DOHH2 (cell line): ENCODE measurements around the gene NFKB2.

Experiments used
- H3F3A ChIP-seq: fragments of 200-600 bp; sonication (generic), shearing (Covaris generic); 2 replicates; pipeline ENCODE4 v1.6.0; 2016; ENCODE audit warnings: antibody characterized with exemption, mild to moderate bottlenecking; ENCODE audit not compliant: control insufficient read depth, insufficient read depth
- H3K27ac ChIP-seq: fragments of 200-600 bp; sonication (generic); 2 replicates; pipeline ENCODE4 v1.5.1; 2014; ENCODE audit warnings: low read depth, mild to moderate bottlenecking, low read length, moderate library complexity
- H3K27me3 ChIP-seq: fragments of 200-600 bp; sonication (generic); 2 replicates; pipeline ENCODE4 v1.6.1; 2014; ENCODE audit warnings: mild to moderate bottlenecking, low read length, mixed read lengths; ENCODE audit not compliant: control insufficient read depth
- H3K36me3 ChIP-seq: fragments of 200-600 bp; sonication (generic); 2 replicates; pipeline ENCODE4 v1.6.1; 2014; ENCODE audit warnings: mild to moderate bottlenecking, low read length, moderate library complexity, mixed read lengths; ENCODE audit not compliant: control insufficient read depth
- H3K4me1 ChIP-seq: fragments of 200-600 bp; sonication (generic); 2 replicates; pipeline ENCODE4 v1.6.1; 2014; ENCODE audit warnings: mild to moderate bottlenecking, low read length, mixed read lengths; ENCODE audit not compliant: control insufficient read depth
- H3K4me2 ChIP-seq: fragments of 200-600 bp; sonication (generic); 2 replicates; pipeline ENCODE4 v1.6.0; 2014; ENCODE audit warnings: mild to moderate bottlenecking, low read length, moderate library complexity
- H3K4me3 ChIP-seq: fragments of 200-600 bp; sonication (generic); 2 replicates; pipeline ENCODE4 v1.5.1; 2014; ENCODE audit warnings: mild to moderate bottlenecking, low read length, mixed read lengths
- H3K79me2 ChIP-seq: fragments of 200-600 bp; sonication (generic); 2 replicates; pipeline ENCODE4 v1.6.1; 2014; ENCODE audit warnings: mild to moderate bottlenecking, low read length, mixed read lengths; ENCODE audit not compliant: control insufficient read depth
- H3K9me2 ChIP-seq: fragments of 200-600 bp; sonication (generic); replicated peaks from 2 replicates; pipeline ENCODE4 v1.6.1; 2014; ENCODE audit warnings: mild to moderate bottlenecking, low read length, mixed read lengths; ENCODE audit not compliant: control insufficient read depth
- H3K9me3 ChIP-seq: fragments of 200-600 bp; sonication (generic); 2 replicates; pipeline ENCODE4 v1.6.1; 2014; ENCODE audit warnings: antibody characterized with exemption, low read length, mixed read lengths; ENCODE audit not compliant: control insufficient read depth, insufficient read depth
- H4K20me1 ChIP-seq: fragments of 200-600 bp; sonication (generic); 2 replicates; pipeline ENCODE4 v1.6.0; 2014; ENCODE audit warnings: low read depth, mild to moderate bottlenecking, antibody characterized with exemption, low read length, moderate library complexity; ENCODE audit not compliant: control insufficient read depth, insufficient read depth
- CTCF ChIP-seq: fragments of 200-600 bp; sonication (generic); IDR thresholded peaks from one replicate; pipeline ENCODE4 v1.5.1; 2014; ENCODE audit warnings: antibody characterized with exemption, mild to moderate bottlenecking, low read depth, low read length; ENCODE audit not compliant: poor library complexity, severe bottlenecking
- EZH2phosphoT487 ChIP-seq: fragments of 200-600 bp; sonication (generic); IDR thresholded peaks from 2 replicates; pipeline ENCODE4 v1.6.1; 2017; ENCODE audit warnings: borderline replicate concordance, mild to moderate bottlenecking, antibody characterized with exemption, low read length, moderate library complexity, mixed read lengths

NFKB2 gene

DNA sequence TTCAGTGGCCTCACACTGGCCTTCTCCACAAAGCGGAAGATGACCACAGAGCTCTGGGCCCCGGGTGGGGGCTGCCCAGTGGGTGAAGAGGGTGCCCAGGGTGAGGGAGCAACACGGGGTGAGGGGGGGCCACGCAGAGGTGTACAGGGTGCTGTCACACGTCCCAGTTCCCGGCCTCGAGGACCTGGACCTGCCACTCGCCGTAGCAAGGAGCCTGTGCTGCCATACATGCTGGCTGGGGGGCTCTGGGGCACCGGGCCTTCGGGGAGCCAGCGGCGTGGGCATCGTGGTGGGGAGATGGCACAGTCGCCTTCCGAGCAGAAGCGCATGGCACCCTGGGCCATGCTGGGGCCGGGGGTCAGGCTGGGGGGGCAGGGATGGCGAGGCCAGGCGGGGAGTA is 21.2 kb downstream of the NFKB2 start:
- peaks cover 4% of the 10 kb centered on the region for H3K79me2 ChIP-seq
- H3K4me1 ChIP-seq, result peaks cover 32% of the 10 kb centered on the region
- no peak overlapping the region for H3K4me2 ChIP-seq
- no peaks in the 10 kb centered on the region for H3K9me2 ChIP-seq
- no peak overlapping the region for H3K27ac ChIP-seq
- no peaks in the 10 kb centered on the region for H4K20me1 ChIP-seq
- peaks cover 10% of the 10 kb centered on the region for H3K27me3 ChIP-seq
- 0 out of 2 replicates have a peak, but pooled peaks cover 3% of the 10 kb centered on the region for H3F3A ChIP-seq
- no peaks in the 10 kb centered on the region for H3K9me3 ChIP-seq
- no peak overlapping the region for H3K4me3 ChIP-seq
- TF ChIP-seq CTCF (no peak), EZH2phosphoT487 (no peak)
- no peaks in the 10 kb centered on the region for H3K36me3 ChIP-seq

- H3K79me2 ChIP-seq, result peaks cover 21% of the 10 kb centered on the region
- H3K27ac ChIP-seq, result no peak within 1 kb of the TSS
- H3F3A ChIP-seq, result peaks cover 7% of the 10 kb centered on the region; the same call in 1 of the 2 replicates
- peaks cover 6% of the 10 kb centered on the region for H3K27me3 ChIP-seq
- no peak for TF ChIP-seq CTCF
- no peak for TF ChIP-seq EZH2phosphoT487
- peak within 1 kb of the TSS; percentile 93 for H3K4me2 ChIP-seq
- H3K4me1 ChIP-seq, result peaks cover 37% of the 10 kb centered on the region
- H3K4me3 ChIP-seq, result peak within 1 kb of the TSS; percentile 88
- peaks cover 10% of the 10 kb centered on the region for H3K36me3 ChIP-seq
- no peaks in the 10 kb centered on the region for H3K9me3 ChIP-seq
- no peaks in the 10 kb centered on the region for H4K20me1 ChIP-seq
- H3K9me2 ChIP-seq, result no peaks in the 10 kb centered on the region
Measured at GRCh38 chr10:102418622-102419268, 23.2 kb downstream of the NFKB2 start, which contains the start of gene PSD. Gene PSD (minus strand): TSS chr10:102418785. CDS start chr10:102417038, 1,747 bp downstream.

GRCh38 chr10:102419269-102420180 is 24.0 kb downstream of the NFKB2 start:
- no peaks in the 10 kb centered on the region for H3K9me3 ChIP-seq
- peak overlapping the region; percentile 93 for H3K4me2 ChIP-seq
- H3K36me3 ChIP-seq, result peaks cover 18% of the 10 kb centered on the region
- peak overlapping the region; percentile 88 for H3K4me3 ChIP-seq
- peaks cover 21% of the 10 kb centered on the region for H3K79me2 ChIP-seq
- peaks cover 6% of the 10 kb centered on the region for H3K27me3 ChIP-seq
- TF ChIP-seq CTCF (no peak), EZH2phosphoT487 (no peak)
- H3K9me2 ChIP-seq, result no peaks in the 10 kb centered on the region
- H3K27ac ChIP-seq, result peak overlapping the region; percentile 68
- H3F3A ChIP-seq, result peaks cover 7% of the 10 kb centered on the region; the same call in 1 of the 2 replicates
- peaks cover 37% of the 10 kb centered on the region for H3K4me1 ChIP-seq
- H4K20me1 ChIP-seq, result no peaks in the 10 kb centered on the region
